HUDEP-2 (cell line): ENCODE data around the gene ZDHHC11.

Experiments used
- DNase-seq, 76 experiments: peaks; one replicate each; lab custom pipeline; 2025; ENCODE audit not compliant: unreplicated experiment in 76 of 76; lab: John Stamatoyannopoulos, UW

Gene ZDHHC11, protein sequence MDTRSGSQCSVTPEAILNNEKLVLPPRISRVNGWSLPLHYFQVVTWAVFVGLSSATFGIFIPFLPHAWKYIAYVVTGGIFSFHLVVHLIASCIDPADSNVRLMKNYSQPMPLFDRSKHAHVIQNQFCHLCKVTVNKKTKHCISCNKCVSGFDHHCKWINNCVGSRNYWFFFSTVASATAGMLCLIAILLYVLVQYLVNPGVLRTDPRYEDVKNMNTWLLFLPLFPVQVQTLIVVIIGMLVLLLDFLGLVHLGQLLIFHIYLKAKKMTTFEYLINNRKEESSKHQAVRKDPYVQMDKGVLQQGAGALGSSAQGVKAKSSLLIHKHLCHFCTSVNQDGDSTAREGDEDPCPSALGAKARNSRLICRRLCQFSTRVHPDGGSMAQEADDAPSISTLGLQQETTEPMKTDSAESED

DNA sequence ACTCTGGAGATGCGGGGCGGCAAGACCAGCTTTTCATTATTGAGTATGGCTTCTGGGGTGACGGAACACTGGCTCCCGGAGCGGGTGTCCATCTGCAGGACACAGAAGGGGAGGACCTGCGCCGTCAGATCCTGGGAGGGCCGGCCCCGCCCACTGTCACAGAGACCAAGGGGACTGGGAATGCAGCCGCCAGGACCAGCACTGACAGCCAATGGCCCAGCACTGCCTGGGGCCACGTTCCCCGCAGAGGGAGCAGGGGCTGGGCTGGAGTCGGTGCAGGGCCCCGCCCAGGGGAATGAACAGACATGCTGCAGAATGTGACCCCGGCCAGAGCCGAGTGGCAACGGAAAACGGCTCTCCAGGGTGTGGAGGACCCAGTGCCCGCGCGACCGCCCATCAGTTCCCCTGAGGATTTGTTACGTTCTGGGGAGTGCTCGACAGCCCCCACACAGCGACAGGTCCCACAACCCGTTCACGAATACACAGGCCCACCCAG is at the start of gene ZDHHC11:
Gene ZDHHC11 (minus strand): TSS at position 476 of the 496 bp plus-strand sequence. CDS start 384 bp downstream, at position 92.
- DNase-seq, result no peak

DNA sequence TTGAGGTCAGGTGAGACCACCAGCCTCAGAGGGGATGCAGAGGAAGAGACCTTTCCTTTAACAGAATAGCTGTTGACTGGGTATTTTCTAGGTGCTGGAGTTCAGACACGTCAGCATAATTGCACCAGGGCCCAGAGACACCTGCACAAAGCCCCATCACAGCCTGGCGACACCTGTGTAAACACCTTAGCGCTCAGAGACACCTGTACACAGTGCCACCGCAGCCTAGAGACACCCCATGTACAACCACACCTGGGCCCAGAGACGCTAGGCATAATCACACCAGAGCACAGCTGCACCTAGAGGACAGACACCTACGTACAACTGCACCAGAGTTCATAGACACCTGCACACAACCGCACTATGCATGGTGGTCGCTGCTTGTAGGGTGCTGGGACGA is 42.9 kb upstream of the ZDHHC11 start:
- DNase-seq, result no peak

DNA sequence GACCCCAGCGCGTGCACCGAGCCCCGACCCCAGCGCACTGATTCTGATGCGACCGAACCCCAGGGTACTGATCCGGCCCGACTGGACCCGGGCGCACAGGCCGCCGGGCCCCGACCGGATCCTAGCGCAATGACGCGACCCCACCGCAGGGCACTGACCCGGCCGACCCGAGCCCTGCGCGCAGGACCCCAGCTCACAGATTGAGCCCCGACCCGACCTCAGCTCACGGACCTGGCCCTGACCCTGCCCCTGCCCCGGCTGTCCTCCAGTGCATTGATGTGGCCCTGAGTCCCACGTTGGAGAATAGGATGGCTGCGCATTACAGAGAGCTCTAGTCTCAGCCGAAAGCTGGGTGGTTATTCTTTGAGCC is 42.3 kb upstream of the ZDHHC11 start:
- peak in 1 of 76 experiments; percentile 33 for DNase-seq

DNA sequence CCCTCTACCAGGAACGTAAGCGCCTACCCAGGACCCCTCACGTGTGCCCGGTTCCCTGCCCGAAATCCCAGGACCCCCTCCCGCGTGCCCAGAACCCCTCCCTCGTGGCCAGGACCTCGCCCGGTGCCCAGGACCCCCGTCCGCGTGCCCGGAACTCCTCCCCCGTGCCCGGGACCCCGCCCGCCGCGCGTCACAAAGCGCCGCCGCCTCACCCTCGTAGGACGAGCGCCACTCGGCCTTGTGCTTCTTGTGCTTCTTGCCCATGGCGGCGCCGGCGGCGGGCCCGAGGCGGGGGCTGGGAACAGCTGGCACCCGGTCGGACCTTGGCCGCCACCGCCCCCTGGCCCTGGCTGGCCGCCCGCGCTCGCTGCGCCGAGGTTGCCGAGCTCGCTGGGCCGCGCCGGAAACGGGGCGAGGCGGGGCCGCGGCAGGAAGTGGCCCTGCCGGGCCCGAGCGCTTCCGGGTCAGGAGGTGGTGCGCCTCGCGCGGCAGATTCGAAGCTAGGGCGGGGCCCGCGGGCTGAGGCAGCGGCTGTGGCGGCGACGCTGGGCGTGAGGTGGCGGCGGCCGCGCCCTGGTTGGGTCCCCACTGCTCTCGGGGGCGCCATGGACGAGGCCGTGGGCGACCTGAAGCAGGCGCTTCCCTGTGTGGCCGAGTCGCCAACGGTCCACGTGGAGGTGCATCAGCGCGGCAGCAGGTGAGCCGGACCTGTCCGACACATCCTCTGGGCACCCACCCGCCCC is 41.8 kb upstream of the ZDHHC11 start, which contains the start of the genes BRD9 and TRIP13:
Gene BRD9 (minus strand): TSS at position 408 of the 743 bp plus-strand sequence. CDS start 144 bp downstream, at position 264.
Gene TRIP13 (plus strand): TSS at position 491 of the 743 bp plus-strand sequence. CDS start 115 bp downstream, at position 606.
- peak in 74 of 76 experiments; percentile 4 to 86 (median 70) for DNase-seq

DNA sequence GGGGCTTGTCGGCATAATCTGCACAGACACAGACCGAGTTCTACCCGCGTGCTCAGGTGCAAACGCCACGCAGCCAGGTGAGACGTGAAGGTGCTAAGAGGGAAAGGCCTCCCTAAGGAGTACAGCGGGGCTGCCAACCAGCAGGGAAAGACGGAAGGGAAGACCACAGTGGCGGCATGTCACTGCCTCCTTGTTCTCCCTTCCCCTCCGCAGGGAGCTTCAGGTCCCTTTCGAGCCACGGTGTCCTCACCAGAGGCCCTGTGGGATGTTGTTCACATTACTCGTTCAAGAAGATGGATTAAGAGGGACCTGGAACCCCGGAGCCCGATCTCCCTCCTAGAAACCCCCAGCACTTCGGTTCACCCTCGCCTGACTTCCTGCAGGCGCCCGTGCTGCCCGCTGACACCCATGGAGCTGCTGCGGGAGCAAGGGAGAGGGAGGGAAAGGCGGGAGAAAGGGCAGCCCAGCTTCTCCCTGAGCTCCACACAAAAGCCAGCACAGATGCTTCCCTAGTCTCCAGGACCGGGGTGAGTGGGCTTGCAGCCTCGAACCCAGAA is 41.1 kb upstream of the ZDHHC11 start:
- peak in 2 of 76 experiments; percentile 21 to 31 for DNase-seq

DNA sequence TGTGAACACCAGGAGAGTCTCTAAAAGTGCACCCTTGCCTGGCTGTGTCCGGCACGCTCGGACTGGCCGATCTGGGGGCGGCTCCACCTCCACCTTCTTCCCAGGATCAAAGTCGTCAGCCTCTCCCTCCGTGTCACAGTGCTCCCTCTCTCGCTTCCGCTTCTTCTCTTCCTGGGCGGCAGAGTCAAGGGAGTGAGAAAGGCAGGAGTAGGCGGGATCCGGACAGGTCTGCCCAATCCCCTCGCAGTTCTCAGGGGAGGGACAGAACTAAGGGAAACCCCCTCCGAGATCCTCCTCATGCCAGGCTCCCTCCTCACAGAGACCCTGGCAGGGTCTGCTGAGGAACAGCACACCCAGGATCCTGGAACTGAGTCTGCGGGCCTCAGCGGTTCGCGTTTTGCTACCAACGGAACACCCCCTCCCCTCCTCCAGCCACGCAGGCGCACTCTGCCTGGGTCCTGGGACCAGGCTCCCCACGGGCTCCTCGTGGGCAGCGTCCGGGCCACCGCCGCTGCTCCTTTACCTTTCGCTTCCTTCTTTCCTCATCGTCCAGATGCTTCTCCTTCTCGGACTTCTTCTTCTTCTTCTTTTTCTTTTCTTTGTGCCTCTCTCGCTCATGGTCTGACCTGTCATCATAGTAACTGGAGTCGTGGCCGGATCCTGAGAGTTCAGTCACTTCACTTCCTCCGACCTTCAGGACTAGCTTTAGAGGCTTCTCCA is 40.5 kb upstream of the ZDHHC11 start:
- DNase-seq, result no peak

DNA sequence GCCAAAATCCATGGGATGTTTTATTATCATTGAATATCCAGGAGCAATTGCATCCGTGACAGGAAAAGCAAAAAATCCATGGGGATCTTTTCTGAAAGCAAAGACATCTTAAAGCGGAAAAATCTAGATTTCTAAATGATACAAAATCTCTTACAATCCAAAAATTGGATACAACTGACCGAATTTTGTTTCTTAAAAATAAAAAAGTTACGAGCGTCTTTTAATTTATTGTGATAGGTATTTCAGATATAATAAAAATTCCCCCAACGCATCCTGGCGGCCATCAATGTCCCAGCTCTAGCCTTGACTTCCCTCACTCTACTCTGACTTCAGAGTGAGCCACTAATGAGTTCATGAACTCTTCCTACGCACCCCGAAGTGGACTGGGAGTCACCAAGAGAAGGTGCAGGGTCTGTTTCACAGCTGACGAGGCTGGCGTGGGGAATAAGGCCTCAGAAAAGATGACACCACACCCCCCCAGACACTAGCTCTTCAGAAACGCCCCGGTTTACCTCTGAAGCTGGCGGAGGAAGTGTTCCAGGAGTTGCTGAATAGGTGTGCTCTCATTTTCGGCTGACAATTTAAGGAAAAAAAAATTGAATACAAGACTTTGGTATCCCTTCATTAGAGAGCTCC is 38.4 kb upstream of the ZDHHC11 start:
- no peak for DNase-seq

DNA sequence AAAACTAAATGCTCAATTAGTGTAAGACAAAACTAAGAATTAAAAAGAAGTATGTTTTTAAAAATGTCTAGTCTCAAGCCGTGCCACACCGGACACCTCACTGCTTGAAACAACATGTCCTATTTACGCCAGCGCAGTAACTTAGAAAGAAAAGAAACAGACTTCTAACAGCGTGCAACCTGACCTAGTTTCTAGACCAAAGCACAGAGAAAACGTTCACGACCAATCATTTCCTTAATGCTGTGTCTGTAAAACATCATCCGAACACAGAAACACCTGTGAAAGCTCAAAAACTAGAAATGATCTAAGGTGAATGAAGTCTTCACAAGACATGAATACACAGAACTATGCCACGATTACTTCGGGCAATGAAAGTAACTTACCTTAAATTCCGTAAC is 37.9 kb upstream of the ZDHHC11 start:
- no peak for DNase-seq

DNA sequence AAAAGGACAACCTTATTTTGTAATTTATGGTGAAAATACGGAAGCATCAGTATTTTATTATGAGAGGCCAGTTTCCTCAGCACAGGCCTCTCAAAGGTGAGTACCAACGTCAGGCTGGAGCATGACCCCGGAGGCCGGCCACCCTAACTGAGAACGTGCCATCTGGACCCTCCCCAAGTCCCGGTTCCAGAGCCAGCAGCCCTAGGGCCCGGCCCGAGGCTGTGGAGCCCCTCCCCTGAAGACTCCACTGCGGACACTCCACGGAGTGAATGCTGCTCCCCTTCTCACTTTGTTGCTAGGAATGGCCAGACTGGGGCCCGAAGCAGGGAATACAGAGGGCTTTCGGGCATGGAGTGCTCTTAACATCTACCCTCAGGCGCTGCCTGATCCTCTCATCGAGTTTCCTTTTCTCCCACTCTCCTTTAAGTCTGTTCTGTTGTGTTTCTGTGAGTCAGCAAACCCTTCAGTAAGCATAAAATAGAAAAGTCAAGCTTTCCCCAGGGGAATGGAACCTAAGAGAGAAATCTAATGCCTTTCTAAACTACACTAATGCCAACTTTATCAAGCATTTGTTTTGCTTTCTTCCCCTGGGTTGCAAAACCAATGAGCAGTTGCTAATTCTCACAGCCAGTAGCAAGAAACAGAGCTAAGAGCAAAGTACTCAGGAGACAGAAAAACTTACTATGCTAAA is 37.3 kb upstream of the ZDHHC11 start:
- DNase-seq, result no peak

DNA sequence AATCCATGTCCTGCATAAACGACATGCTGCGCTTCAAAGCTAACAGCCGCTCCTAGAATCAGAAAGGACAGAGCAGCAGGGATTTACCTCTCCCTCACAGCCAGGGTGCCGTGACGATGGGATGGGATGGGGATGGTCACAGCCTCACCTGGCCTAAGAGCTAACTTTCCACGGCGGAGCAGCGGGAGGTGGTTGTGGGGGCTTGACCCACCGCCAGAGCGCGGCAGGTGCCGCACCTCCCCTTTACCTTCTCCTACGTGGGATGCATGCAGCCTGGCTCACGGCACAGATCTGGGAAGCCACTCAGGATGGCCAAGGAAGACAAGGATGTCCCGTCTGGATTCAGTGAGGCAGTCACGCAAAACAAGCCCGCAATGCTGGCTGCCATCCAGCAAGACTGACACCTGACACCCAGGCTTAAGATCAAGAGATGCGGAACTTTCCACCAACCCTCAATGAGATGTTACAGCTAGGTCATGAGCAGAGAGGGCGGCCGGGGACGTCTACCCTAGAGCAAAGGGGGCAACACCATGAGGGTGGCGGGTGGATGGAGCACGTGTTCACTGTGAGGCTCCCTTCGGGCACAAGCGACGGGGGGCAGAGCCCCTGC is 36.0 kb upstream of the ZDHHC11 start:
- no peak for DNase-seq

DNA sequence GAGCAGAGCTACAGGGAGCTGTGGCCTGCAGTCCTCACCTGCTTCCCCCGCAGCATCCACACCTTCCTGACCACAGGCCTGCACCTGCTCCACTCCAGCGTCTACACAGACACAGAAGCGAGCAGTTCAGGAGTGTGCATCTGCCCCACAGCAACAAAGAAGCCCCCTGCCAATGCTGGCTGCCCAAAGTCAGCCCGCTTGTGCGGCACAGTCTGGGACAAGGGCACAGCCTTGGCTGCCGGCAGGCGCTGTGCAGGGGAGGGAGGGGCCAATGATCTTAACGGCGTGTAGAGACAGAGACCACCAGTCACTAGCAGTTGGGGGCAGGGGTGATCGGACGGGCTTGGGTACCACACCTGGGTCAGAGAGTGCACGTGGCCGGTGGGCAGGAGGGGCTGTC is 35.2 kb upstream of the ZDHHC11 start:
- no peak for DNase-seq

DNA sequence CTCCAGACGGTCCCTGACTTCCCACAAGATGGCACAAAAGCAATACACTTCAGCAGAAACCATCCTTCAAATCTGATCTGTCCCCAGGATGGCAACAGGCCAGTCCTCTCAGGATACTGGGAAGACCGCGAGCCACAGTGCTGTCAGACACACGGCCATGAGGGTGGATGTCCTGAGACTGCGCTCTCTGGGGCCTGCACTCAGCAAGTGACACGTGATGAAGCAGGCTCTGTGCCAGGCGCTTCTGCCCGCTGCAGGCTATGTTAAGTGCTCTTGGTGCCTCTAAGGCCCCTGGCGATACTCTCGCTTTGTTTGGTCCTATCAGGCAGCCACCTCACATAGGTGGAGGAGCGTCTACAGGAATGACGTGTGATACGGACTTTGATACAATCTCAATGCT is 34.7 kb upstream of the ZDHHC11 start:
- DNase-seq, result peak in 1 of 76 experiments; percentile 25

DNA sequence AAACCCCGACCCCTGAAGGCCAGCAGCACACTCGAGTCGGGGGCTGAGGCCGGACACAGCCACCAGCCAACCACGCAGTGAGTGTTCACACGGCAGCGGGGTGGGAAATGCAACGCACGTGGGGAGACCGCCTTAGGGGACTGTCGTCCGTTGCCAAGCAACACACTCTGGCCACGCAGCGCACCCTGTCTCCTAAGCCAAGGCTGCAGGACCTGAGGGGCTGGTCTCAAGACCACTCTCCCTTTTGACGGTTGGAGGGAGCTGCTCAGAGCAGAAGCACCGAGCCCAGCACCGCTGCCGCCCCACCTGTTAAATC is 34.3 kb upstream of the ZDHHC11 start:
- no peak for DNase-seq

DNA sequence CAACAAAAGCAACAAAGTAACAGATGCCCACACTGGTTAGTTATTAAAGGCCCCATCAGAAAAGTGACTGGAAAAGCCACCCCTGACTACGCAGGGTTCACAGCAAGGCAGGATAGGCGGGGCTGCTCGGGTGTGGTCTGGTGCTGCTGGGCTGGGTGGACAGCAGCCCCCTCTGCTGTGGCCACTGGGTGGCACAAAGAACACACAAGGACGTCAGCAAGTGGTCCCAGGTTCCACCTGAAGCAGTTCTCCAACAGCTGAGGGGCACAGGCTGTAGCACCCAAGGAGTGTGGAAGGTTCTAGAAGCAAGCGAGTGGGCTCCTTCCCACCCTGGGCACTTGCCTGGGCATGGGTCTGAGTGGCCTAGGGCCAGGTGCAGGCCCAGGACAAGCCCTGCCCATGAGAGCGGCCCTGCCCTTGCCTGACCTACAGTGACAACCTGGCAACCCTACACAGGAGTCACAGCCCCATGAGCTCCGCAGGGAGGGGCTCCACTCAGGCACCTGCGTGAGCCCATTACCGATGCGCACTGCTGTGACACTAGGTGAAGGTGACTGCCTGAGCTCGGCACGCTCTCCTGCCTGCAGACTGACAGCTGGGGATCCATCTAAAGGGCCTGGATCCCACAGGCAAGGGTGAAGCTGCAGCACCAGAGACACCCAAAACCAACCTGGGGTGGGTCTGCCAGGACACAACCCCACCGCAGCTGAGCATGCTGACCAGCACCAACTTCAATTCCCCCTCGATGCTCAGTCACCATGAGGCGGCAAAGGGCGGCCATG is 33.8 kb upstream of the ZDHHC11 start:
- DNase-seq, result no peak

DNA sequence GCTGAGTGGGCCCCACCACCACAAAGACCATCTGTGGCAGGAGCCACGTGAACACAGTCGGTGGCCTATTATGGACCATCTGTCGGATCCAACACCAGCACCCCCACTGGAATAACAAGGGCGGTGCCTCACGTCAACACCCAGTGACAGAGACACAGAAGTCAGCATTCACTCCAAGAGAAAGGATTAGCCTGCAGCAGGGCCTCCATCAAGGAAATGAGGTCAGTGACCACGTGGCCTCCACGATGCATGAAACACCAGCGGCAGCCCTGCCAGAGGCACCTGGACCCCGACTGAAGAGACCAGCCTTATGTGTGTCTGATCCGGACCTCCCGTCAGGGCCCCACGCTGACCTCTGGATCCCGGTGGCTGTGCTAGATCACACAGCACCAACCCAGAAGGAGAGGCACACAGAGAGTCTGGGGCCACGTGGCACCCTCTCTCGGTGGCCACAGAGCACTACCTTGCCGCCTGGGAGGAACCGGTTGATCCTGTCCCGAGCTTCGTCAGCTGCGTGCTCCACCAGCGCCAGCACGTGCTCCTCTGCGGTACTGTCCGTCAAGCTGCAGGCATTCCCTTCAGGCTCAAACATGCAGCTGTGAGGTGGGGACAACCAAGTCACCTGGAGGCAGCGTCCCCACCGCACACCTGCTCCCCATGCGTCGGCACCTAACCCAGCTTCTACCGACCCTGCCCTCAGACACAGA is 32.8 kb upstream of the ZDHHC11 start:
- DNase-seq, result no peak

DNA sequence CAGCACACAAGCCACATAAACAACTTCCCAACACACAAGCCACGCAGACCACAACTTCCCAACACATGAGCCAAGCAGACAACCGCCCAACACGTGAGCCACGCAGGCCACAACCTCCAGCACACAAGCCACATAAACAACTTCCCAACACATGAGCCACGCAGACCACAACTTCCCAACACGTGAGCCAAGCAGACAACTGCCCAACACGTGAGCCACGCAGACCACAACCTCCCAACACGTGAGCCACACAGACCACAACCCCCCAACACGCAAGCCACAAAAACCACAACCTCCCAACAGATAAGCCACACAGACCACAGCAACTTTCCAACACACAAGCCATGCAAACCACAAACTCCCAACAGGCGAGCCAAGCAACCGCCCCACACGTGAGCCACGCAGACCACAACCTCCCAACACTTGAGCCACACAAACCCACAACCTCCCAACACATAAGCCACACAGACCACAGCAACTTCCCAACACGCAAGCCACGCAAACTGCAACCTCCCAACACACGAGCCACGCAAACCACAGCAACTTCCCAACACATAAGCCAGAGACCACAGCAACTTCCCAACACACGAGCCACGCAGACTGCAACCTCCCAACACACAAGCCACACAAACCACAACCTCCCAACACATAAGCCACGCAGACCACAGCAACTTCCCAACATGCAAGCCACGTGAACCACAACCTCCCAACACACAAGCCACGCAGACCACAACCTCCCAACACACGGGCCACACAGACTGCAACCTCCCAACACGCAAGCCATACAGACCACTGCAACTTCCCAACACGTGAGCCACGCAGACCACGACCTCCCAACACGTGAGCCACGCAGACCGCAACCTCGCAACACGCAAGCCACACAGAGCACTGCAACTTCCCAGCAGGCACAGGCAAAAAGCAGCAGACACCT is 31.7 kb upstream of the ZDHHC11 start:
- DNase-seq, result no peak

DNA sequence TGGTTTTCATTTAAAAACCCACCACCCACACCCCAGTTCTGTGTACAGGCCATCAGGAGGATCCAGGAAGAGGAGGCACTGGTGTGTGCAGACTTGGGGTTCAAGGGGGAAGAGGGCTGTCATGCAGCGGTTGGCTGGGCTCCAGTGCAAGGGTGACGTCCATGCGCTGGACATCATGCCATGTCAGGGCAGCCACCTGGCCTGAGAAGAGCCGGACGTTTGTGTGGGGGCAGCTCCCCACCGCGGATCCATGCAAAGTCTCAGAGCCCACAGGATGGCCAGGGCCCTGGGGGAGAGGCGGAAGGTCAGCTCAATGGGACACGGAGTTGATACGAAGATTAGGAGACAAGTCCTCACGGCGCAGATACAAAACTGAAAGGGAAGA is 30.8 kb upstream of the ZDHHC11 start:
- DNase-seq, result no peak
